A673 (cell line): Measurements from ENCODE around the gene EPC1. TPM values are rescaled to one million over a fixed set of nuclear protein-coding genes. Genes with fewer than 3 reads are reported as not detected.
A peak's percentile ranks its signal among the peaks of the same experiment; 100 is the strongest.

ENCODE experiments used
- BruUV-seq: library from RNA; stranded (reverse); fragments of 400-500 nt; replicated peaks from 2 replicates; lab custom pipeline; 2021; lab: Mats Ljungman, UMichigan
- CTCF ChIA-PET: fragments of 300-600 bp; sonication (Branson Sonifier 250); formaldehyde crosslinking; loops from one replicate; lab custom pipeline; 2022; ENCODE audit warnings: antibody characterized with exemption; lab: Charles Lee
- POLR2A ChIA-PET: fragments of 300-600 bp; sonication (Branson Sonifier 250); formaldehyde crosslinking; loops from one replicate; lab custom pipeline; 2022; ENCODE audit warnings: antibody characterized with exemption; ENCODE audit not compliant: low non-redundant PET; lab: Charles Lee
- DNase-seq: peaks from one replicate; pipeline ENCODE4 v3.0.0-alpha.2; 2015; ENCODE audit warnings: low spot score
- H3K27ac ChIP-seq: fragments of 200-600 bp; sonication (generic); 2 replicates; pipeline ENCODE4 v1.5.1; 2016; ENCODE audit warnings: mixed run types, low read depth, mild to moderate bottlenecking, mixed read lengths, antibody characterized with exemption, low read length; ENCODE audit not compliant: poor library complexity, severe bottlenecking
- H3K27me3 ChIP-seq: fragments of 200-600 bp; sonication (generic); replicated peaks from 2 replicates; pipeline ENCODE4 v1.6.1; 2017; ENCODE audit warnings: mixed run types, low read depth, mild to moderate bottlenecking, mixed read lengths, antibody characterized with exemption, low read length; ENCODE audit not compliant: insufficient read depth, poor library complexity
- H3K36me3 ChIP-seq: fragments of 200-600 bp; sonication (generic); 2 replicates; pipeline ENCODE4 v1.6.1; 2016; ENCODE audit warnings: mixed run types, mild to moderate bottlenecking, mixed read lengths, antibody characterized with exemption, low read length; ENCODE audit not compliant: insufficient read depth, poor library complexity, severe bottlenecking
- H3K4me1 ChIP-seq: fragments of 200-600 bp; sonication (generic); 2 replicates; pipeline ENCODE4 v1.6.1; 2017; ENCODE audit warnings: mixed run types, mild to moderate bottlenecking, mixed read lengths, antibody characterized with exemption, low read length; ENCODE audit not compliant: insufficient read depth, poor library complexity, severe bottlenecking
- H3K4me3 ChIP-seq: fragments of 200-600 bp; sonication (generic); 2 replicates; pipeline ENCODE4 v1.5.1; 2016; ENCODE audit warnings: low read depth, mixed run types, mild to moderate bottlenecking, mixed read lengths, low read length; ENCODE audit not compliant: poor library complexity, severe bottlenecking
- H3K9me3 ChIP-seq: fragments of 200-600 bp; sonication (generic); 2 replicates; pipeline ENCODE4 v1.6.1; 2016; ENCODE audit warnings: mixed run types, low read depth, mild to moderate bottlenecking, mixed read lengths, antibody characterized with exemption, low read length; ENCODE audit not compliant: poor library complexity, severe bottlenecking
- CTCF ChIP-seq: fragments of 300-800, 200-600 bp; sonication (generic); conservative IDR thresholded peaks from 2 replicates; pipeline ENCODE4 v1.5.1; 2017; ENCODE audit warnings: low read depth, mild to moderate bottlenecking, antibody characterized with exemption, low read length, moderate library complexity, mixed read lengths
- EZH2 ChIP-seq: fragments of 200-600 bp; sonication (generic); IDR thresholded peaks from 2 replicates; pipeline ENCODE4 v1.6.1; 2017; ENCODE audit warnings: borderline replicate concordance, low read depth, mild to moderate bottlenecking, mixed read lengths, antibody characterized with exemption, low read length; ENCODE audit not compliant: poor library complexity, severe bottlenecking
- intact Hi-C: fragments of 100-400 bp; cut with micrococcal nuclease; formaldehyde crosslinking; loops from one replicate; pipeline ENCODE4 v1.10.0; 2022; ENCODE audit not compliant: unreplicated experiment
- total RNA-seq: library from RNA; stranded (reverse); gene quantifications from 2 replicates; pipeline ENCODE4 v1.2.3, GENCODE V29; 2021

Gene EPC1
- total RNA-seq, 1 experiment from 2014 or later, result 75.8 TPM

- Histone ChIP-seq H3K9me3 (no peaks in the 10 kb centered on the region), H3K27ac (peak overlapping the region; percentile 98), H3K4me1 (peaks cover 32% of the 10 kb centered on the region), H3K4me3 (peak overlapping the region; percentile 76), H3K36me3 (peaks cover 18% of the 10 kb centered on the region), H3K27me3 (no peaks in the 10 kb centered on the region)
- ChIA-PET CTCF (no interaction called here), POLR2A (interaction anchor here (0.7 kb wide), 2 partner anchors 21 to 27 kb away, joined by 3 to 4 read pairs; no protein-coding TSS in a partner anchor)
- intact Hi-C loops, result loop anchor here (2.0 to 10.0 kb wide), 3 partner anchors 21 to 625 kb away; partner anchors contain the start of gene CCDC7
- TF ChIP-seq CTCF (no peak), EZH2 (no peak)
- BruUV-seq, result no TSS peak
- peak; percentile 92 for DNase-seq
Observed at GRCh38 chr10:32379318-32379949, 32.5 kb upstream of the EPC1 start.

GRCh38 chr10:32378363-32379317, 31.7 kb upstream of the EPC1 start:
- peak overlapping the region; percentile 76 for H3K4me3 ChIP-seq
- POLR2A ChIA-PET, result interaction anchor here (0.6 to 0.7 kb wide), 3 partner anchors 22 to 106 kb away, joined by 3 to 4 read pairs (median 4); no protein-coding TSS in a partner anchor
- H3K9me3 ChIP-seq, result no peaks in the 10 kb centered on the region
- H3K27ac ChIP-seq, result peak overlapping the region; percentile 98
- no peaks in the 10 kb centered on the region for H3K27me3 ChIP-seq
- intact Hi-C loops, result loop anchor here (2.0 to 10.0 kb wide), 3 partner anchors 22 to 626 kb away; partner anchors contain the start of gene CCDC7
- TF ChIP-seq CTCF, result no peak
- TF ChIP-seq EZH2, result no peak
- H3K36me3 ChIP-seq, result peaks cover 24% of the 10 kb centered on the region
- H3K4me1 ChIP-seq, result peaks cover 25% of the 10 kb centered on the region
- BruUV-seq, result TSS peak; percentile 93
- DNase-seq, result peak; percentile 98
- CTCF ChIA-PET, result no interaction called here

- no TSS peak for BruUV-seq
- Histone ChIP-seq H3K27me3 (no peaks in the 10 kb centered on the region), H3K27ac (peak overlapping the region; percentile 98), H3K4me1 (peaks cover 20% of the 10 kb centered on the region), H3K4me3 (peak overlapping the region; percentile 76), H3K36me3 (peaks cover 33% of the 10 kb centered on the region), H3K9me3 (peaks cover 7% of the 10 kb centered on the region)
- intact Hi-C loops, result loop anchor here (2.0 to 10.0 kb wide), 3 partner anchors 23 to 627 kb away; partner anchors contain the start of gene CCDC7
- CTCF ChIA-PET, result no interaction called here
- DNase-seq, result peak; percentile 71
- POLR2A ChIA-PET, result interaction anchor here (0.7 kb wide), 1 partner anchor 70 kb away, joined by 6 read pairs; no protein-coding TSS in a partner anchor
- peak; percentile 66 for TF ChIP-seq CTCF
- TF ChIP-seq EZH2, result no peak
Observed at GRCh38 chr10:32377458-32378259, 30.7 kb upstream of the EPC1 start.
